Fibroblast of lung (primary cell): ENCODE data around the gene TMEM51.

Experiments
- CTCF ChIP-seq, 2 donors: IDR thresholded peaks in 1 of 2; conservative IDR thresholded peaks in 1 of 2; 1 replicate in 1 of 2; 2 replicates in 1 of 2; pipeline ENCODE4 v1.5.1; 2011 to 2012; ENCODE audit warnings: low read length in 2 of 2, control low read depth in 1 of 2, inconsistent platforms in 1 of 2, low read depth in 1 of 2, mild to moderate bottlenecking in 1 of 2
- EZH2 ChIP-seq: IDR thresholded peaks from 2 replicates; pipeline ENCODE4 v1.5.1; 2012; ENCODE audit warnings: low read length, control low read depth, mild to moderate bottlenecking; ENCODE audit errors: missing control alignments

GRCh38 chr1:15248216-15248615 lies 94.7 kb downstream of the TMEM51 start:
- no peak for TF ChIP-seq CTCF (conservative IDR thresholded peaks at IDR 0.05 in 1 of 2, IDR thresholded peaks at IDR 0.05 in 1 of 2; ENCODE audit: low read depth in 1 of 2, low read length in 2 of 2)
- TF ChIP-seq EZH2 = no peak
